ENCODE results near the gene PINLYP. TPM values are rescaled to one million over a fixed set of nuclear protein-coding genes. Genes with fewer than 3 reads are reported as not detected.

PINLYP gene
- total and polyA plus RNA-seq, 2 of the 13 experiments (the other 11 are each of a cell fraction or from before 2014, with no cell fraction given): 0.21 to 0.24 TPM

DNA sequence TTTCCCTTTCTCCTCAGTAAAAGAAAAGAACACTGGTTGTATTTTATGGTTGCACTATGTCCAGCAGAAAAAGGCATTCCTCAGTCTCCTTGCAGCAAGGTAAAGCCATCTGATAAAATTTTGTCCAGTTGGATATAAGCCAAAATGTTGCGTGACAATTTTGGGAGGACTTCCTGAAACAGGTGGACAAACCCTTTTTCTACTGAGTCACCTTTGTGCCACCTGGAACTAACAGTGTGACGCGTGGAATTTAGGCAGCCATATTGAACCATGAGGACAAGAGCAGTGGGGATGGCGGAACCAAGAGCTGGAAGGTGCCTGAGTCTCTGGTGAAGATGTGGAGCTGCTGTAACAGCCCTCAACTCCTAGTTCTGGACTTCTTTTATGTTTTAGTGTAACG is 55.9 kb downstream of the PINLYP start:
- CTCF ChIA-PET (ENCODE audit: low intra/inter-chr PET ratio, low total read pairs): no interaction called here
- no peak for DNase-seq (ENCODE audit: low spot score)
- Histone ChIP-seq H4K20me1 (ENCODE audit: insufficient read depth, low read length) (no peaks in the 10 kb centered on the region), H3K36me3 (replicated peaks in 1 of 2; ENCODE audit: control insufficient read depth in 1 of 2, insufficient read depth in 2 of 2, low read length in 2 of 2) (no peaks in the 10 kb centered on the region), H3K4me2 (ENCODE audit: low read depth, low read length) (no peak overlapping the region), H3K4me1 (ENCODE audit: insufficient read depth, low read length) (peaks cover 32% of the 10 kb centered on the region), H3K4me3 (replicated peaks in 1 of 3; ENCODE audit: insufficient read depth in 1 of 3, low read depth in 2 of 3, low read length in 3 of 3) (no peak overlapping the region), H2AFZ (ENCODE audit: low read length) (no peak overlapping the region), H3K79me2 (ENCODE audit: insufficient read depth, low read length) (no peaks in the 10 kb centered on the region), H3K27me3 (ENCODE audit: control insufficient read depth in 1 of 2, insufficient read depth in 2 of 2, low read length in 2 of 2) (no peaks in the 10 kb centered on the region), H3K9ac (ENCODE audit: insufficient read depth, low read depth, low read length) (no peak overlapping the region), H3K27ac (ENCODE audit: extremely low read length, insufficient read depth, low read length) (no peak overlapping the region), H3K9me3 (ENCODE audit: low read length) (no peaks in the 10 kb centered on the region)
- POLR2A ChIA-PET: no interaction called here
- no peak for FAIRE-seq
- intact Hi-C loops (cut with micrococcal nuclease; ENCODE audit: unreplicated experiment): no loop called here
- 96% methylated on average over 5 of the region's 5 CpGs for whole genome bisulfite sequencing (ENCODE audit: low lambda C conversion rate)
- in situ Hi-C loops (cut with HindIII; ENCODE audit: extremely low pct_ligation_motif_present, low pct_unique_long_range_greater_than_20kb): no loop called here
- no TSS peak for BruUV-seq (replicated peaks)
- TF ChIP-seq REPIN1 (CRISPR knock-in tag; IDR thresholded peaks at IDR 0.05; ENCODE audit: borderline replicate concordance, low read depth): no peak
- TF ChIP-seq KMT2B (CRISPR knock-in tag; IDR thresholded peaks at IDR 0.05): no peak
- TF ChIP-seq DNMT1 (CRISPR knock-in tag; IDR thresholded peaks at IDR 0.05): no peak
- no peak for TF ChIP-seq EHMT2 (IDR thresholded peaks at IDR 0.05; ENCODE audit: borderline replicate concordance, low read depth, low read length)
- no peak for TF ChIP-seq ZNF878 (CRISPR knock-in tag; IDR thresholded peaks at IDR 0.05)
- TF ChIP-seq RFXAP (CRISPR knock-in tag; IDR thresholded peaks at IDR 0.05; ENCODE audit: borderline replicate concordance): no peak
- TF ChIP-seq ZNF589 (CRISPR knock-in tag; conservative IDR thresholded peaks at IDR 0.05): no peak
- TF ChIP-seq CREB1 (IDR thresholded peaks at IDR 0.05): no peak
- no peak for TF ChIP-seq CREB1 (CRISPR knock-in tag; IDR thresholded peaks at IDR 0.05)
- TF ChIP-seq ZNF569 (CRISPR knock-in tag; IDR thresholded peaks at IDR 0.05; ENCODE audit: borderline replicate concordance): no peak
- TF ChIP-seq FLYWCH1 (CRISPR knock-in tag; IDR thresholded peaks at IDR 0.05): no peak
- TF ChIP-seq NKX3-1 (CRISPR knock-in tag; IDR thresholded peaks at IDR 0.05): no peak
- no peak for TF ChIP-seq ZNF530 (CRISPR knock-in tag; IDR thresholded peaks at IDR 0.05; ENCODE audit: low read depth)
- no peak for TF ChIP-seq GATAD2A (CRISPR knock-in tag; IDR thresholded peaks at IDR 0.05)
- no peak for TF ChIP-seq ZSCAN12 (CRISPR knock-in tag; IDR thresholded peaks at IDR 0.05)
- ATAC-seq: no peak

Other genes with a start within 250 kb of the PINLYP start
- gene CD177, start 222.1 kb upstream of the PINLYP start, total RNA-seq (2016; rRNA removed; fragmentation: Illumina TruSeq; extraction: Trizol): not detected in 2 replicates
- not detected in 2 replicates for gene CD177, start 222.1 kb upstream of the PINLYP start, polyA plus RNA-seq (2011; rRNA removed)
- gene TEX101, start 160.9 kb upstream of the PINLYP start, total RNA-seq (2016; rRNA removed; fragmentation: Illumina TruSeq; extraction: Trizol): not detected in 2 replicates
- gene TEX101, start 160.9 kb upstream of the PINLYP start, polyA plus RNA-seq (2011; rRNA removed): not detected in 2 replicates
- gene LYPD3, start 110.2 kb upstream of the PINLYP start, total RNA-seq (2016; rRNA removed; fragmentation: Illumina TruSeq; extraction: Trizol): 0.15 and 0.51 TPM in 2 replicates
- 1.5 and 2.6 TPM in 2 replicates for gene LYPD3, start 110.2 kb upstream of the PINLYP start, polyA plus RNA-seq (2011; rRNA removed)
- gene PHLDB3, start 71.1 kb upstream of the PINLYP start, total RNA-seq (2016; rRNA removed; fragmentation: Illumina TruSeq; extraction: Trizol): 9.0 and 14.5 TPM in 2 replicates
- 11.3 and 14.2 TPM in 2 replicates for gene PHLDB3, start 71.1 kb upstream of the PINLYP start, polyA plus RNA-seq (2011; rRNA removed)
- gene ETHE1, start 48.6 kb upstream of the PINLYP start, total RNA-seq (2016; rRNA removed; fragmentation: Illumina TruSeq; extraction: Trizol): 25.9 and 32.5 TPM in 2 replicates
- 58.4 and 67.9 TPM in 2 replicates for gene ETHE1, start 48.6 kb upstream of the PINLYP start, polyA plus RNA-seq (2011; rRNA removed)
- gene ZNF575, start 42.6 kb upstream of the PINLYP start, total RNA-seq (2016; rRNA removed; fragmentation: Illumina TruSeq; extraction: Trizol): 0.27 TPM in 1 of 2 replicates, not detected in the other
- 0.17 TPM in 2 replicates for gene ZNF575, start 42.6 kb upstream of the PINLYP start, polyA plus RNA-seq (2011; rRNA removed)
- gene XRCC1, start 274 bp upstream of the PINLYP start, total RNA-seq (2016; rRNA removed; fragmentation: Illumina TruSeq; extraction: Trizol): 21.8 and 26.3 TPM in 2 replicates
- 24.7 and 28.7 TPM in 2 replicates for gene XRCC1, start 274 bp upstream of the PINLYP start, polyA plus RNA-seq (2011; rRNA removed)
- 12.4 and 16.5 TPM in 2 replicates for gene IRGQ, start 20.3 kb downstream of the PINLYP start, total RNA-seq (2016; rRNA removed; fragmentation: Illumina TruSeq; extraction: Trizol)
- gene IRGQ, start 20.3 kb downstream of the PINLYP start, polyA plus RNA-seq (2011; rRNA removed): 11.4 and 11.6 TPM in 2 replicates
- 9.6 and 10.9 TPM in 2 replicates for gene ZNF576, start 20.8 kb downstream of the PINLYP start, total RNA-seq (2016; rRNA removed; fragmentation: Illumina TruSeq; extraction: Trizol)
- gene ZNF576, start 20.8 kb downstream of the PINLYP start, polyA plus RNA-seq (2011; rRNA removed): 7.2 and 10.2 TPM in 2 replicates
- gene SRRM5, start 36.3 kb downstream of the PINLYP start, total RNA-seq (2016; rRNA removed; fragmentation: Illumina TruSeq; extraction: Trizol): 0.11 TPM in 1 of 2 replicates, not detected in the other
- 0.16 TPM in 2 replicates for gene SRRM5, start 36.3 kb downstream of the PINLYP start, polyA plus RNA-seq (2011; rRNA removed)
- 24.0 and 26.9 TPM in 2 replicates for gene ZNF428, start 43.8 kb downstream of the PINLYP start, total RNA-seq (2016; rRNA removed; fragmentation: Illumina TruSeq; extraction: Trizol)
- 10.4 and 11.5 TPM in 2 replicates for gene ZNF428, start 43.8 kb downstream of the PINLYP start, polyA plus RNA-seq (2011; rRNA removed)
- gene CADM4, start 64.0 kb downstream of the PINLYP start, total RNA-seq (2016; rRNA removed; fragmentation: Illumina TruSeq; extraction: Trizol): 6.4 and 16.0 TPM in 2 replicates
- gene CADM4, start 64.0 kb downstream of the PINLYP start, polyA plus RNA-seq (2011; rRNA removed): 8.5 and 15.4 TPM in 2 replicates
- 2.2 and 2.5 TPM in 2 replicates for gene PLAUR, start 94.4 kb downstream of the PINLYP start, total RNA-seq (2016; rRNA removed; fragmentation: Illumina TruSeq; extraction: Trizol)
- gene PLAUR, start 94.4 kb downstream of the PINLYP start, polyA plus RNA-seq (2011; rRNA removed): 2.9 and 3.9 TPM in 2 replicates
- gene IRGC, start 140.3 kb downstream of the PINLYP start, total RNA-seq (2016; rRNA removed; fragmentation: Illumina TruSeq; extraction: Trizol): not detected in 2 replicates
- gene IRGC, start 140.3 kb downstream of the PINLYP start, polyA plus RNA-seq (2011; rRNA removed): not detected in 2 replicates
- 9.6 and 18.7 TPM in 2 replicates for gene SMG9, start 179.2 kb downstream of the PINLYP start, total RNA-seq (2016; rRNA removed; fragmentation: Illumina TruSeq; extraction: Trizol)
- 16.1 and 16.7 TPM in 2 replicates for gene SMG9, start 179.2 kb downstream of the PINLYP start, polyA plus RNA-seq (2011; rRNA removed)
- gene KCNN4, start 205.2 kb downstream of the PINLYP start, total RNA-seq (2016; rRNA removed; fragmentation: Illumina TruSeq; extraction: Trizol): 0.13 TPM in 1 of 2 replicates, not detected in the other
- gene KCNN4, start 205.2 kb downstream of the PINLYP start, polyA plus RNA-seq (2011; rRNA removed): 0.25 and 0.60 TPM in 2 replicates
- gene LYPD5, start 226.6 kb downstream of the PINLYP start, total RNA-seq (2016; rRNA removed; fragmentation: Illumina TruSeq; extraction: Trizol): not detected in 2 replicates
- not detected in 2 replicates for gene LYPD5, start 226.6 kb downstream of the PINLYP start, polyA plus RNA-seq (2011; rRNA removed)

Data from HepG2 (cell line).